GM19467 (cell line): ENCODE results near the gene OLR1.

Experiments used
- ATAC-seq: cut with Tn5 transposase; IDR thresholded peaks from one replicate; pipeline ENCODE4 v1.9.1; 2021; ENCODE audit warnings: mild to moderate bottlenecking, moderate library complexity; ENCODE audit not compliant: unreplicated experiment

The OLR1 gene

GRCh38 chr12:10110256-10110844, 61.6 kb downstream of the OLR1 start:
- no peak for ATAC-seq
